H9 (cell line): ENCODE measurements around the gene APP. TPM values are rescaled to one million over a fixed set of nuclear protein-coding genes. Genes with fewer than 3 reads are reported as not detected.

Source experiments
- DNase-seq: peaks from one replicate; pipeline ENCODE4 v3.0.0-alpha.2; 2017
- H2AFZ ChIP-seq: one replicate; pipeline ENCODE4 v1.6.1; 2013; ENCODE audit warnings: mild to moderate bottlenecking, low read length, control low read depth, moderate library complexity
- H2AK5ac ChIP-seq: 2 replicates; pipeline ENCODE4 v1.6.1; 2013; ENCODE audit warnings: low read length, control low read depth, mixed read lengths; ENCODE audit not compliant: insufficient read length
- H2BK120ac ChIP-seq: one replicate; pipeline ENCODE4 v1.6.1; 2013; ENCODE audit warnings: low read depth, mild to moderate bottlenecking, low read length, control low read depth, inconsistent platforms; ENCODE audit not compliant: poor library complexity, severe bottlenecking
- H2BK12ac ChIP-seq: 2 replicates; pipeline ENCODE4 v1.6.1; 2013; ENCODE audit warnings: low read length, control low read depth, mixed read lengths, low read depth; ENCODE audit not compliant: insufficient read length
- H2BK15ac ChIP-seq: 2 replicates; pipeline ENCODE4 v1.6.1; 2013; ENCODE audit warnings: low read depth, low read length, control low read depth
- H2BK20ac ChIP-seq: one replicate; pipeline ENCODE4 v1.6.1; 2013; ENCODE audit warnings: low read depth, mild to moderate bottlenecking, low read length, control low read depth, inconsistent platforms; ENCODE audit not compliant: poor library complexity, severe bottlenecking
- H2BK5ac ChIP-seq: 2 replicates; pipeline ENCODE4 v1.6.1; 2013; ENCODE audit warnings: low read length, control low read depth, mixed read lengths; ENCODE audit not compliant: insufficient read length
- H3K14ac ChIP-seq: 2 replicates; pipeline ENCODE4 v1.6.1; 2013; ENCODE audit warnings: low read length, control low read depth; ENCODE audit not compliant: insufficient read depth
- H3K18ac ChIP-seq: 2 replicates; pipeline ENCODE4 v1.6.1; 2013; ENCODE audit warnings: low read depth, mild to moderate bottlenecking, mixed read lengths, low read length, control low read depth; ENCODE audit not compliant: insufficient read length
- H3K23ac ChIP-seq: 2 replicates; pipeline ENCODE4 v1.6.1; 2013; ENCODE audit warnings: low read length, control low read depth, mixed read lengths, low read depth; ENCODE audit not compliant: insufficient read length
- H3K23me2 ChIP-seq: 2 replicates; pipeline ENCODE4 v1.6.1; 2013; ENCODE audit warnings: low read depth, mild to moderate bottlenecking, mixed read lengths, low read length, control low read depth; ENCODE audit not compliant: insufficient read length, poor library complexity, severe bottlenecking
- H3K27ac ChIP-seq: 2 replicates; pipeline ENCODE4 v1.5.1; 2013; ENCODE audit warnings: low read length, control low read depth, mixed read lengths, low read depth; ENCODE audit not compliant: insufficient read length
- H3K27me3 ChIP-seq: 2 replicates; pipeline ENCODE4 v1.6.1; 2013; ENCODE audit warnings: low read length, control low read depth, inconsistent platforms; ENCODE audit not compliant: insufficient read depth
- H3K4ac ChIP-seq: 2 replicates; pipeline ENCODE4 v1.6.1; 2013; ENCODE audit warnings: low read depth, mild to moderate bottlenecking, control low read depth, inconsistent platforms, low read length, moderate library complexity
- H3K4me1 ChIP-seq: 2 replicates; pipeline ENCODE4 v1.6.1; 2013; ENCODE audit warnings: low read length, control low read depth, inconsistent platforms; ENCODE audit not compliant: insufficient read depth
- H3K4me2 ChIP-seq: 2 replicates; pipeline ENCODE4 v1.6.1; 2013; ENCODE audit warnings: low read length, control low read depth, mixed read lengths; ENCODE audit not compliant: insufficient read length, insufficient read depth
- H3K56ac ChIP-seq: 2 replicates; pipeline ENCODE4 v1.6.1; 2013; ENCODE audit warnings: low read depth, mild to moderate bottlenecking, mixed read lengths, low read length, control low read depth; ENCODE audit not compliant: insufficient read length
- H3K79me1 ChIP-seq: 2 replicates; pipeline ENCODE4 v1.6.1; 2013; ENCODE audit warnings: low read depth, mild to moderate bottlenecking, moderate library complexity, low read length, control low read depth, inconsistent platforms; ENCODE audit not compliant: insufficient read depth, poor library complexity, severe bottlenecking
- H3K79me2 ChIP-seq: 2 replicates; pipeline ENCODE4 v1.6.1; 2013; ENCODE audit warnings: low read length, control low read depth, inconsistent platforms; ENCODE audit not compliant: insufficient read depth
- H3K9ac ChIP-seq: 2 replicates; pipeline ENCODE4 v1.6.1; 2013; ENCODE audit warnings: low read length, control low read depth, mixed read lengths; ENCODE audit not compliant: insufficient read length; ENCODE audit errors: extremely low read depth
- H3K9me3 ChIP-seq: one replicate; pipeline ENCODE4 v1.6.1; 2013; ENCODE audit warnings: low read depth, low read length, inconsistent platforms; ENCODE audit not compliant: control insufficient read depth
- H3T11ph ChIP-seq: one replicate; pipeline ENCODE4 v1.6.1; 2013; ENCODE audit warnings: mild to moderate bottlenecking, low read length, control low read depth, inconsistent platforms
- H4K20me1 ChIP-seq: one replicate; pipeline ENCODE4 v1.6.1; 2013; ENCODE audit not compliant: control insufficient read depth, insufficient read length, insufficient read depth
- H4K5ac ChIP-seq: 2 replicates; pipeline ENCODE4 v1.6.1; 2013; ENCODE audit warnings: low read depth, mild to moderate bottlenecking, mixed read lengths, low read length, control low read depth; ENCODE audit not compliant: insufficient read length
- H4K8ac ChIP-seq: replicated peaks from 2 replicates; pipeline ENCODE4 v1.6.1; 2013; ENCODE audit warnings: low read length, control low read depth, mixed read lengths, low read depth; ENCODE audit not compliant: insufficient read length
- H4K91ac ChIP-seq: 2 replicates; pipeline ENCODE4 v1.6.1; 2013; ENCODE audit warnings: low read depth, mild to moderate bottlenecking, moderate library complexity, mixed read lengths, low read length, control low read depth; ENCODE audit not compliant: insufficient read length
- H3K27ac Mint-ChIP-seq, 3 experiments: 2 replicates in 2 of 3; 3 replicates in 1 of 3; pipeline ENCODE4 v1.8.0; 2020 to 2021; ENCODE audit warnings: mixed read lengths in 3 of 3, mild to moderate bottlenecking in 1 of 3, moderate library complexity in 1 of 3
- H3K27me3 Mint-ChIP-seq: 2 replicates; pipeline ENCODE4 v1.8.0; 2021; ENCODE audit warnings: low read depth, mild to moderate bottlenecking, moderate library complexity, mixed read lengths
- H3K36me3 Mint-ChIP-seq, 3 experiments: 2 replicates in 2 of 3; 3 replicates in 1 of 3; pipeline ENCODE4 v1.8.0; 2020 to 2021; ENCODE audit warnings: low read depth in 3 of 3, mixed read lengths in 3 of 3; ENCODE audit not compliant: insufficient read depth in 1 of 3
- H3K4me1 Mint-ChIP-seq, 2 experiments: 2 replicates each; pipeline ENCODE4 v1.8.0; 2020; ENCODE audit warnings: mixed read lengths in 2 of 2
- H3K4me3 Mint-ChIP-seq, 2 experiments: 2 replicates in 1 of 2; 3 replicates in 1 of 2; pipeline ENCODE4 v1.8.0; 2020 to 2021; ENCODE audit warnings: mild to moderate bottlenecking in 2 of 2, mixed read lengths in 2 of 2, moderate library complexity in 1 of 2
- H3K9me3 Mint-ChIP-seq, 2 experiments: 2 replicates in 1 of 2; 3 replicates in 1 of 2; pipeline ENCODE4 v1.8.0; 2020; ENCODE audit warnings: mild to moderate bottlenecking in 2 of 2, mixed read lengths in 2 of 2, moderate library complexity in 1 of 2
- WGBS: extraction: QIAGEN DNeasy Blood & Tissue Kit; methylation state at CpG from one replicate; pipeline ENCODE4 v1.1.7; 2013; ENCODE audit warnings: missing lambda C conversion rate, low lambda C conversion rate, mixed read lengths; ENCODE audit not compliant: insufficient read length; ENCODE audit errors: extremely low coverage; 5-methylcytosine and 5-hydroxymethylcytosine counted together
- total RNA-seq: library from RNA; stranded (reverse); gene quantifications from 2 replicates; pipeline ENCODE4 v1.2.1, GENCODE V29; 2021
- TF ChIP-seq, protein P1 (sequence below): fragments of 200-600 bp; sonication (generic); conservative IDR thresholded peaks from 3 replicates; pipeline ENCODE4 v1.8.0; 2021; ENCODE audit warnings: antibody characterized with exemption, mild to moderate bottlenecking

The APP gene
- total RNA-seq, 1 experiment from 2014 or later: 380 TPM

DNA sequence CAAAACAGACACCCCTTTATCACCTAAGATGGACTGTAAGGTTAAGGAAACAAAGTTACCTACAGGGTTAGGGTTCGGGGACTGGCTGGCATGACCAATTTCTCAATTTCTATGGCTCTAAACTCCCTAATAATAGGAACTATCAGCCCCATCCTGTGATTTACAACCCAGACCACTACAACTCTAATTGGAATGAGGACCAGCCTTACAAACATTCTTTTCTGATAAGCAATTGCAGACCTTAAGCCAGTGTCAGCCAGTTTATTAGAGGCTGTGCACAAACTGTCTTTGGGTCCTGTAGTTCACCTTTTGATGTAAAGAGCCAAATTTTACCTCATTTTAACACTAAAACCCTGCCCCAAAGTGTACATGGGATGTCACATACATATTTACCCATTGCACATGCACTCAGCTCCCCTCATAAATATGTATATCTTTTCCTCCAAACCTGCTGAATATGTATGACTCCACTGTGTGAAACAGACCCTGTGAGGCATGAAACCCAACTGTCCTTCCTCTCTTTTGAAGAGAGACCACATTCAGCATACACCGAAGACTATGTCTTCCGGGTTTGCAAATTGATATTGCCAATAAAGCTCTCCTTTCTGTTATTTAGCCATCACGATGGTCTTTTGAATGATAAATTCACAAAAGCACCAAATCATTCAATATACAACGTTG lies 7.3 kb upstream of the APP start:
- no peak overlapping the region for H2BK15ac ChIP-seq
- no peak overlapping the region for H2BK120ac ChIP-seq
- H3K79me2 ChIP-seq: no peaks in the 10 kb centered on the region
- H3K18ac ChIP-seq: no peak overlapping the region
- H3K4ac ChIP-seq: no peak overlapping the region
- no peak for DNase-seq
- H3K23me2 ChIP-seq: no peaks in the 10 kb centered on the region
- no peak overlapping the region for H3K14ac ChIP-seq
- no peak overlapping the region for H2AK5ac ChIP-seq
- H2BK20ac ChIP-seq: no peak overlapping the region
- H3K27me3 ChIP-seq: no peaks in the 10 kb centered on the region
- H3K56ac ChIP-seq: no peak overlapping the region
- H2AFZ ChIP-seq: no peak overlapping the region
- H3K79me1 ChIP-seq: no peaks in the 10 kb centered on the region
- H3K23ac ChIP-seq: no peak overlapping the region
- WGBS: no CpG with 5 or more reads among the region's 5 CpGs
- H3K36me3 Mint-ChIP-seq: no peaks in the 10 kb centered on the region
- no peaks in the 10 kb centered on the region for H3K9me3 ChIP-seq
- no peak overlapping the region for H4K5ac ChIP-seq
- H3K4me1 ChIP-seq: peaks cover 3% of the 10 kb centered on the region; the same call in 1 of the 2 replicates
- H3K9ac ChIP-seq: no peak overlapping the region
- H3K9me3 Mint-ChIP-seq: no peaks in the 10 kb centered on the region
- H3K4me1 Mint-ChIP-seq: peaks cover 3 to 17% of the 10 kb centered on the region in 2 experiments; a peak in 3 of 4 replicates
- no peak overlapping the region for H4K91ac ChIP-seq
- no peak overlapping the region for H3K4me3 Mint-ChIP-seq
- no peak overlapping the region for H2BK5ac ChIP-seq
- no peaks in the 10 kb centered on the region; the same call in 1 of the 2 replicates for H3K27me3 Mint-ChIP-seq
- H4K8ac ChIP-seq: no peak overlapping the region
- no peak overlapping the region for H3K27ac ChIP-seq
- H4K20me1 ChIP-seq: no peaks in the 10 kb centered on the region
- no peak overlapping the region for H3K4me2 ChIP-seq
- H3K27ac Mint-ChIP-seq: no peak overlapping the region
- TF ChIP-seq, protein P1, sequence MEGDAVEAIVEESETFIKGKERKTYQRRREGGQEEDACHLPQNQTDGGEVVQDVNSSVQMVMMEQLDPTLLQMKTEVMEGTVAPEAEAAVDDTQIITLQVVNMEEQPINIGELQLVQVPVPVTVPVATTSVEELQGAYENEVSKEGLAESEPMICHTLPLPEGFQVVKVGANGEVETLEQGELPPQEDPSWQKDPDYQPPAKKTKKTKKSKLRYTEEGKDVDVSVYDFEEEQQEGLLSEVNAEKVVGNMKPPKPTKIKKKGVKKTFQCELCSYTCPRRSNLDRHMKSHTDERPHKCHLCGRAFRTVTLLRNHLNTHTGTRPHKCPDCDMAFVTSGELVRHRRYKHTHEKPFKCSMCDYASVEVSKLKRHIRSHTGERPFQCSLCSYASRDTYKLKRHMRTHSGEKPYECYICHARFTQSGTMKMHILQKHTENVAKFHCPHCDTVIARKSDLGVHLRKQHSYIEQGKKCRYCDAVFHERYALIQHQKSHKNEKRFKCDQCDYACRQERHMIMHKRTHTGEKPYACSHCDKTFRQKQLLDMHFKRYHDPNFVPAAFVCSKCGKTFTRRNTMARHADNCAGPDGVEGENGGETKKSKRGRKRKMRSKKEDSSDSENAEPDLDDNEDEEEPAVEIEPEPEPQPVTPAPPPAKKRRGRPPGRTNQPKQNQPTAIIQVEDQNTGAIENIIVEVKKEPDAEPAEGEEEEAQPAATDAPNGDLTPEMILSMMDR: no peak
- H3T11ph ChIP-seq: no peak overlapping the region
- no peak overlapping the region for H2BK12ac ChIP-seq
